Activated B cell treated with CpG ODN at 0.5 μM for 24 hours (primary cell): Measurements from ENCODE around the gene PTPRR. TPM values are rescaled to one million over a fixed set of nuclear protein-coding genes. Genes with fewer than 3 reads are reported as not detected.

ENCODE experiments used
- ATAC-seq: fragments of 200-7000 bp; cut with Tn5 transposase; one replicate; pipeline ENCODE4 v1.10.0; 2021; ENCODE audit warnings: low read depth, mild to moderate bottlenecking, moderate library complexity
- CTCF ChIA-PET: fragments of 350-600 bp; sonication (Branson Sonifier 250); formaldehyde crosslinking; loops from one replicate; lab custom pipeline; 2021; ENCODE audit warnings: antibody characterized with exemption; lab: Charles Lee
- POLR2A ChIA-PET: fragments of 350-600 bp; sonication (Branson Sonifier 250); formaldehyde crosslinking; loops from one replicate; lab custom pipeline; 2021; ENCODE audit warnings: antibody characterized with exemption; lab: Charles Lee
- DNase-seq: peaks from one replicate; pipeline ENCODE4 v3.0.0; 2022
- H3K27ac Mint-ChIP-seq: one replicate; pipeline ENCODE4 v1.8.0; 2020; ENCODE audit warnings: mixed read lengths
- H3K27me3 Mint-ChIP-seq: one replicate; pipeline ENCODE4 v1.8.0; 2021; ENCODE audit warnings: mixed read lengths
- H3K36me3 Mint-ChIP-seq: one replicate; pipeline ENCODE4 v1.8.0; 2021; ENCODE audit warnings: low read depth, mixed read lengths
- H3K4me1 Mint-ChIP-seq: one replicate; pipeline ENCODE4 v1.8.0; 2021; ENCODE audit warnings: mixed read lengths
- H3K4me3 Mint-ChIP-seq: one replicate; pipeline ENCODE4 v1.8.0; 2020; ENCODE audit warnings: mild to moderate bottlenecking, mixed read lengths
- H3K9me3 Mint-ChIP-seq: one replicate; pipeline ENCODE4 v1.8.0; 2020; ENCODE audit warnings: mixed read lengths
- intact Hi-C: fragments of 100-400 bp; cut with micrococcal nuclease; formaldehyde crosslinking; loops from one replicate; pipeline ENCODE4 v1.15.1; 2024
- total RNA-seq: library from RNA; stranded (reverse); gene quantifications from 2 replicates; pipeline ENCODE4 v1.2.3, GENCODE V29; 2022
- TF ChIP-seq, protein P1 (sequence below): fragments of 200-600 bp; IDR thresholded peaks from one replicate; pipeline ENCODE4 v1.8.0; 2022; ENCODE audit warnings: antibody characterized with exemption, mild to moderate bottlenecking

Gene PTPRR
- total RNA-seq, 1 donor from 2014 or later, result not detected

DNA sequence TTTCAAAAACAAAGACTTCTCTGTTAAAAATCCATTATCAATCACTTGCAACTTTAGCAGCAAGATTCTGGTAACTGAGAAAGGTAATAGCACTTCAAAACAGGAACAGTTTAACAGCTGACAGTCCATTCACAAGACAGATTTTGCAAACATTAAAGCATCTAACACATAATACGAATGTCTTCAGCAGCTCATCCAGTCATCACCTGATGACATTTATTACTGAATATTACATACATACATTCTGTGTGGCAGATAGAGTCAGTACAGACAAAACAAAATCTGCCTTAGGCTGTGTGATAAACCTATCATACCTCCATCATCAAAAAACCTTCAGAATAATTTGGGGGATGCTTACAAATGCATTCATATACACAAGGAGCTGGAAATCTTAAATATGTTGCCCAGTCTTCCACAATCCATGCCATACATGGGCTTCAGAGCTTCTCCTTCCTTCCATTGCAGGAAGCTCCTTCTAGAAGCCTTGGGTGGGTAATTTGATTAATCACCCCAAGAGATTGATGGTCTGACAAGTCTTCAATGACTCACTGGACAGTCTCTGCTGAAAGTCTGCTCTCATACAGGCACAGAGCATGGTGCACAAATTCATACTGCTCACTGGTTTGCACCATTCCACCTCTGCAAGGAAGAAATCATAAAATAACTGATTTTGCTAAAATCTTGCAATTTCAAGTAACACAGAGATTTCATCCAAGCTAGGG is 281.7 kb downstream of the PTPRR start:
- intact Hi-C loops, result no loop called here
- H3K27ac Mint-ChIP-seq, result no peak overlapping the region
- no peaks in the 10 kb centered on the region for H3K4me1 Mint-ChIP-seq
- H3K4me3 Mint-ChIP-seq, result no peak overlapping the region
- ChIA-PET CTCF (no interaction called here), POLR2A (no interaction called here)
- peaks cover 10% of the 10 kb centered on the region for H3K27me3 Mint-ChIP-seq
- DNase-seq, result no peak
- H3K36me3 Mint-ChIP-seq, result no peaks in the 10 kb centered on the region
- ATAC-seq, result no peak
- TF ChIP-seq, protein P1, sequence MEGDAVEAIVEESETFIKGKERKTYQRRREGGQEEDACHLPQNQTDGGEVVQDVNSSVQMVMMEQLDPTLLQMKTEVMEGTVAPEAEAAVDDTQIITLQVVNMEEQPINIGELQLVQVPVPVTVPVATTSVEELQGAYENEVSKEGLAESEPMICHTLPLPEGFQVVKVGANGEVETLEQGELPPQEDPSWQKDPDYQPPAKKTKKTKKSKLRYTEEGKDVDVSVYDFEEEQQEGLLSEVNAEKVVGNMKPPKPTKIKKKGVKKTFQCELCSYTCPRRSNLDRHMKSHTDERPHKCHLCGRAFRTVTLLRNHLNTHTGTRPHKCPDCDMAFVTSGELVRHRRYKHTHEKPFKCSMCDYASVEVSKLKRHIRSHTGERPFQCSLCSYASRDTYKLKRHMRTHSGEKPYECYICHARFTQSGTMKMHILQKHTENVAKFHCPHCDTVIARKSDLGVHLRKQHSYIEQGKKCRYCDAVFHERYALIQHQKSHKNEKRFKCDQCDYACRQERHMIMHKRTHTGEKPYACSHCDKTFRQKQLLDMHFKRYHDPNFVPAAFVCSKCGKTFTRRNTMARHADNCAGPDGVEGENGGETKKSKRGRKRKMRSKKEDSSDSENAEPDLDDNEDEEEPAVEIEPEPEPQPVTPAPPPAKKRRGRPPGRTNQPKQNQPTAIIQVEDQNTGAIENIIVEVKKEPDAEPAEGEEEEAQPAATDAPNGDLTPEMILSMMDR, result no peak
- no peaks in the 10 kb centered on the region for H3K9me3 Mint-ChIP-seq

DNA sequence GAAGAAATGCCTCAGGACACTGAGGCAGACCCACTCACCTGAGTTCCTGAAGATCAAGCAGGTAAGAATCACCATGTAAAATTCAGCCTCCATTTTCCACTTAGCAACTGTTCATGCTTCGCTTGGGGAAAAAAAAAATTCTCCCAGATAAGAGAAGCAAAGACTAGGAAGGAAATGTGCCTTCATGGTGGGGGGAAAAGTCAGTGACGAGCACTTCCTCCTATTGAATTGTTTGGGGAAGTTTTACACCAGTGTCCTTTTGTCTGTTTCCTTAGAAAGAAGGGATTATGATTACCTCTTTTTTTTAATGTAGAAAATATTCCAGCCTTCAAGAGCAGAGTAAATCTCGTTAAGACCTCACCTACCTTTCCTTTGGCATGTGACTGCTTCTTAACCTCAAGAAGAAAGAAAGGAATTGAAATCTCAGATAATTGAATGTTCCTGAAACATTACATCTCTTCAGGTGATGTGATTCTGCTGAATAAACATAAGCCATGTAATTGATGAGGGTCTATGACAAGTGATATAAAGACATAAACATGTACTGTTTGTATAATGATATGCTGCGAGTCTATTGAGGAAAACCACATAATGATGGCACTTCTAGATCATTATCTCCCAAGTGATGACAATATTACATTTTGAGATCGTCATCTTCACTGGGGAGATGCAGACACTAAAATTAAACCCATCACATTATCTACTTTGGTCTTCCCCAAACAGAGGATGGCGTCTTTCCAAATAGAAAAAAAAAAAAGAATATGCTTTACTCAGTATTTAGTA is 283.0 kb downstream of the PTPRR start, which contains the start of gene PTPRB:
Gene PTPRB, minus strand, starts transcription at position 127 of the 783 bp plus-strand sequence. Its CDS starts 34 bp downstream, at position 93.
- no peaks in the 10 kb centered on the region for H3K9me3 Mint-ChIP-seq
- H3K4me3 Mint-ChIP-seq, result no peak within 1 kb of the TSS
- TF ChIP-seq, protein P1, result no peak
- ATAC-seq (no peak), DNase-seq (no peak)
- H3K4me1 Mint-ChIP-seq, result no peaks in the 10 kb centered on the region
- H3K27ac Mint-ChIP-seq, result no peak within 1 kb of the TSS
- H3K27me3 Mint-ChIP-seq, result peaks cover 10% of the 10 kb centered on the region
- H3K36me3 Mint-ChIP-seq, result no peaks in the 10 kb centered on the region
- intact Hi-C loops, result no loop called here
- POLR2A ChIA-PET, result no interaction called here
- CTCF ChIA-PET, result no interaction called here

DNA sequence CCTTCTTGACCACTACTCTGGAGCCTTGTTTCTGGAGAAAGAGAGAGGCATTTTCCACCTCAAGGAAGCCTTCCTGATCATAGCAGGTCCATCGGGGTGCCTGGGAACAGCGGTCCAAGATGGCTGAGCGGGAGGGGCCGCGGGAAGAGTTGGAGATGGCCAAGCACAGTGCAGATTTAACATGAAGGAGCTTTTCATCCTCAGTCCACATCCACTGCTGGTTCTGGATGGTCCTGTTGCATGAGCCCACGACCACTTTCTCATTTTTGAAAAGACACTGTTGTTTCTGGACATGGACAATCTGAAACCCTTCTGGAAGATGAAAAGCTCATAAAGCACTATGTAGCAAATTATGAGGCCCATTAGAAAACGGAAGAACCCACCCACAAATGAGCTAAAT is 284.8 kb downstream of the PTPRR start:
- Mint-ChIP-seq H3K27me3 (peaks cover 5% of the 10 kb centered on the region), H3K9me3 (no peaks in the 10 kb centered on the region), H3K4me3 (no peak overlapping the region), H3K27ac (no peak overlapping the region), H3K36me3 (no peaks in the 10 kb centered on the region), H3K4me1 (no peaks in the 10 kb centered on the region)
- POLR2A ChIA-PET, result no interaction called here
- TF ChIP-seq, protein P1, result no peak
- CTCF ChIA-PET, result no interaction called here
- ATAC-seq, result no peak
- intact Hi-C loops, result no loop called here
- no peak for DNase-seq

DNA sequence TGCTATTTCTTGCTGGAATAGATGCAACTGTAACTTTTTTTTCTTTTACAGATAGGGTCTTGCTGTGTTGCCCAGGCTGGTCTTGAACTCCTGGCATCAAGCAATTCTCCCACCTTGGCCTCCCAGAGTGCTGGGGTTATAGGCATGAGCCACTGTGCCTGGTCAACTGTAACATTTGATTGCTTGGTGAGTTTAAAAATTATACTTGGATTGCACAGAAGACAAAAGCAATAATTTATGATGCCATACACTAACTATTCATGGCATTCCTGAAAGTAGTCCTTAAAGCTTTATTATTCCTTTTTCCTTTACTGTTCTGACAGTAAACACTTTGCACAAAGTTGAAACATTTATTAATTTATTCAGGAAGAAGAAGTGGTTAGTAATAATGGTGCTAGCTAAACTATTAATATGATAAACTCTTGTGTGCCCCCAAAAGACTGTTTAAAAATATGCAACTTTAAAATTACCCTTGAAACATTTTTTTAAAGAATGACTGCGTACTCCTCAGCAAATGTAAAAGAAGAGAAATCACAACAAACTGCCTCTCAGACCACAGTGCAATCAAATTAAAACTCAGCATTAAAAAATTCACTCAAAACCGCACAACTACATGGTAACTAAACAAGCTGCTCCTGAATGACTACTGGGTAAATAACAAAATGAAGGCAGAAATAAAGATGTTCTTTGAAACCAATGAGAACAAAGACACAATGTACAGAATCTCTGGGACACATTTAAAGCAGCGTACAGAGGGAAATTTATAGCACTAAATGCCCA is 291.6 kb downstream of the PTPRR start:
- intact Hi-C loops, result no loop called here
- POLR2A ChIA-PET, result no interaction called here
- H3K27me3 Mint-ChIP-seq, result peaks cover 4% of the 10 kb centered on the region
- no peaks in the 10 kb centered on the region for H3K9me3 Mint-ChIP-seq
- H3K36me3 Mint-ChIP-seq, result no peaks in the 10 kb centered on the region
- H3K27ac Mint-ChIP-seq, result no peak overlapping the region
- TF ChIP-seq, protein P1, result no peak
- no peak overlapping the region for H3K4me3 Mint-ChIP-seq
- no peak for DNase-seq
- ATAC-seq, result no peak
- H3K4me1 Mint-ChIP-seq, result no peaks in the 10 kb centered on the region
- CTCF ChIA-PET, result no interaction called here

DNA sequence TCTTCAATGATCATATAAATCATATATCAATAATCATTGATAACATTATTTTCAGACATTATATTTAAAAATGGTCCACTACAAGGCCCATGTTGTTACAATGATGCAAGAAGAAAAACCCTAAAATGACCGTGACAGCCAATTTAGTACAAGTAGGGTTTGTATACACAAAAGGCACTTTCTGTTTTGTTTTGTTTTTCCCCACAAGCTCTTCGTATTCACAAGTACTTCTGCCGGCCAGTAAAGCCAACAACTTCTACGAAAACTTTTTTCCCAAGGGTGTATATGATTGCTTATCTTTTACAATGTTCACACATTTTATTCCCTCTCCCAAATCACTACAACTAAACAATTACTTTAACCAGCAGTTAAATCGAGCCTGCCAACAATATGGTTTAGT is 292.9 kb downstream of the PTPRR start:
- POLR2A ChIA-PET, result no interaction called here
- CTCF ChIA-PET, result no interaction called here
- intact Hi-C loops, result no loop called here
- Mint-ChIP-seq H3K4me3 (no peak overlapping the region), H3K4me1 (no peaks in the 10 kb centered on the region), H3K27me3 (peaks cover 5% of the 10 kb centered on the region), H3K9me3 (no peaks in the 10 kb centered on the region), H3K36me3 (no peaks in the 10 kb centered on the region), H3K27ac (no peak overlapping the region)
- DNase-seq (no peak), ATAC-seq (no peak)
- TF ChIP-seq, protein P1, result no peak
